ENCODE results near the gene SDR42E2.

SDR42E2 gene

DNA sequence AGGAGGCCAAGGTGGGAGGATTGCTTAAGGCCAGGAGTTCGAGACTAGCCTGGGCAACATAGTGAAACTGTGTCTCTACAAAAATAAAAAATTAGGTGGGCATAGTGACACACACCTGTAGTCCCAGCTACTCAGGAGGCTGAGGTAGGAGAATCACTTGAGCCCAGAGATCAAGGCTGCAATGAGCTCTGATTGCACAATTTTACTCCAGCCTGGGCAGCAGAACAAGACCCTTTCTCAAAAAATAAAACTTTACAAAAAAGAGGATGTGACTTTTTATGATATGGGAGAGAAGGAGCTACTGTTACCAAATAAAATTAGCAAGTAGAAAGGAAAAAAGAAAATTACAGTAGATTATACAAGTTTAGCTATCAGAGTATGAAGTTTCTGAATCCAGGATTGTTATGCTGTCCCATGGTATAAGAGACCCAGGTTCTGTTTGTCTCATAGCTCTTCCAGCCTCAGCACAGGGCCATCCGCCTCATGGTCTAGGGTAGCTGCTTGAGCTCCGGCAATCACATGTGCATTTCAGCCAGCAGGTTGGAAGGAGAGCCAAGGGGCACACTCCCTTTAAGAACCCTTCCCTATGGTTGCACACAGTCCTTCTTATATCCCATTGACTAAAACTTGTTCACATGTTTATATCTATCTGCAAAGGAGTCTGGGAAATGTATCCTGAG is 57.2 kb downstream of the SDR42E2 start:
- TF ChIP-seq, protein P1, sequence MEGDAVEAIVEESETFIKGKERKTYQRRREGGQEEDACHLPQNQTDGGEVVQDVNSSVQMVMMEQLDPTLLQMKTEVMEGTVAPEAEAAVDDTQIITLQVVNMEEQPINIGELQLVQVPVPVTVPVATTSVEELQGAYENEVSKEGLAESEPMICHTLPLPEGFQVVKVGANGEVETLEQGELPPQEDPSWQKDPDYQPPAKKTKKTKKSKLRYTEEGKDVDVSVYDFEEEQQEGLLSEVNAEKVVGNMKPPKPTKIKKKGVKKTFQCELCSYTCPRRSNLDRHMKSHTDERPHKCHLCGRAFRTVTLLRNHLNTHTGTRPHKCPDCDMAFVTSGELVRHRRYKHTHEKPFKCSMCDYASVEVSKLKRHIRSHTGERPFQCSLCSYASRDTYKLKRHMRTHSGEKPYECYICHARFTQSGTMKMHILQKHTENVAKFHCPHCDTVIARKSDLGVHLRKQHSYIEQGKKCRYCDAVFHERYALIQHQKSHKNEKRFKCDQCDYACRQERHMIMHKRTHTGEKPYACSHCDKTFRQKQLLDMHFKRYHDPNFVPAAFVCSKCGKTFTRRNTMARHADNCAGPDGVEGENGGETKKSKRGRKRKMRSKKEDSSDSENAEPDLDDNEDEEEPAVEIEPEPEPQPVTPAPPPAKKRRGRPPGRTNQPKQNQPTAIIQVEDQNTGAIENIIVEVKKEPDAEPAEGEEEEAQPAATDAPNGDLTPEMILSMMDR (IDR thresholded peaks at IDR 0.05; ENCODE audit: low read depth, low read length, missing control alignments) = no peak
- H3K4me3 ChIP-seq (replicated peaks; ENCODE audit: low read depth, low read length) = no peak overlapping the region
- DNase-seq (ENCODE audit: extremely low read depth, low read depth) = no peak

DNA sequence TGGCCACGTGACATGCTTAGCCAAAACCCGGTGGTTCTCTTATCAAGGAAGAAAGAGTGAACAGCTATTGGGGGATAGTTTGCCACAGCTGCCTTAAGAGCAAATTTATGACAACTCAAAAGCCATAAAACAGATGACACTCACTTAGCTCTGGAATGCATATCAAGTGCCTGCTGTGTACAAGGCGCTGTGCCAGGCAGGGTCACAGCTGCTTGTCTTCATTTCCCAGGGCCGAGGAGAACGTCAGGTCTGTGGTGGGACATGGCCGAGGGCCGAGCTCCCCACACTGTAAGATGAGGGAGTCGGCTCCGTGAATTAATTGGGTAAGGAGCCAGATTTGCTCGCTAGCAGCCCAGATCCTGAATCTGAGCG is 57.7 kb downstream of the SDR42E2 start:
- no peak overlapping the region for H3K4me3 ChIP-seq (replicated peaks; ENCODE audit: low read depth, low read length)
- DNase-seq (ENCODE audit: extremely low read depth, low read depth) = no peak
- TF ChIP-seq, protein P1 (IDR thresholded peaks at IDR 0.05; ENCODE audit: low read depth, low read length, missing control alignments) = no peak

DNA sequence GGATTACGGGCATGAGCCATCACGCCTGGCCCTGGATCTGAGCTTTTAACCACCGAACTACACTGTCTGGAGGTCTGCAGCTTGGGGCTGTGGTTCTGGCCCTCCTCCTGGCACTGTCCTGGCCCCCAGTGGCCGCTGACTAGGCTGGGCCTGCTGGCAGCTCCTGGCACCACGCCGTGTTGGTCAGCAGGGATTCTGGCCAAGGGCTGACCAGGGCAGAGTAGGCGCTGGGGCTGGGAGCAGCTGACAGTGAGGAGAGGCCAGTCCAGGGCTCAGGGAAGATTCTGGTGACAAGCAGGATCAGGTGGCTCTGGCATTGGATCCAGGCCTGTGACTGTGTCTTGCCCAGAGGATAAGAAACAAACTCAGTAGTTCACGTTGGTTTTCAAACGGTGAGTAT is 58.4 kb downstream of the SDR42E2 start:
- DNase-seq (ENCODE audit: extremely low read depth, low read depth) = no peak
- no peak overlapping the region for H3K4me3 ChIP-seq (replicated peaks; ENCODE audit: low read depth, low read length)
- TF ChIP-seq, protein P1 (IDR thresholded peaks at IDR 0.05; ENCODE audit: low read depth, low read length, missing control alignments) = no peak

DNA sequence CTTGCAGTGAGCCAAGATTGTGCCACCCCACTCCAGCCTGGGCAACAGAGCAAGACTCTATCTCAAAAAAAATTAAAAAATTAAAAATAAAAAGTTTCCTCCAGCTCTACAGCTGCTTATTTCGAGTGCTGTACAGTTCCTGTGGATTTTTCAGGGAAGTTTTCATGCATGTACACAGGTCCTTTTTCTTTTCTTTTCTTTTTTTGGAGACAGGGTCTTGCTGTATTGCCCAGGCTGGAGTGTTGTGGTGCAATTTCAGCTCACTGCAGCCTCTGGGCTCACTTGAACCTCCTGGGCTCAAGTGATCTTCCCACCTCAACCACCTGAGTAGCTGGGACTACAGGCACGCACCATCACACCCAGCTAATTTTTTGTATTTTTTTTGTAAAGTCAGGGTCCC is 59.7 kb downstream of the SDR42E2 start:
- no peak overlapping the region for H3K4me3 ChIP-seq (replicated peaks; ENCODE audit: low read depth, low read length)
- DNase-seq (ENCODE audit: extremely low read depth, low read depth) = no peak
- TF ChIP-seq, protein P1 (IDR thresholded peaks at IDR 0.05; ENCODE audit: low read depth, low read length, missing control alignments) = no peak

DNA sequence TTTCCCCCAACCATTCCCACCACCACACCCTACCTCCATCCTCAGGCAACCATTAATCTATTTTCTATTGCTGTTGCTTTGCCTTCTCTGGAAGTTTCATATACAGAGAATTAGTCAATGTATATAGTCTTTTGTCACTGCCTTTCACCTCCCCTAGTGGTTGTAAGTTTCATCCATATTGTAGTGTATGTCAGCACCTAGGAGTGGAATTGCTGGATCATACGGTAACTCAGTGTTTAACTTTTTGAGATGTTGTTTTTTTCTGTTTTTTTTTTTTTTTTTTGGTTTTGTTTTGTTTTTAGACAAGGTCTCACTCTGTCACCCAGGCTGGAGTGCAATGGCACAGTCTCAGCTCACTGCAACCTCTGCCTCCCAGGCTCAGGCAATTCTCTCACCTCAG is 60.7 kb downstream of the SDR42E2 start:
- no peak overlapping the region for H3K4me3 ChIP-seq (replicated peaks; ENCODE audit: low read depth, low read length)
- DNase-seq (ENCODE audit: extremely low read depth, low read depth) = no peak
- TF ChIP-seq, protein P1 (IDR thresholded peaks at IDR 0.05; ENCODE audit: low read depth, low read length, missing control alignments) = no peak

DNA sequence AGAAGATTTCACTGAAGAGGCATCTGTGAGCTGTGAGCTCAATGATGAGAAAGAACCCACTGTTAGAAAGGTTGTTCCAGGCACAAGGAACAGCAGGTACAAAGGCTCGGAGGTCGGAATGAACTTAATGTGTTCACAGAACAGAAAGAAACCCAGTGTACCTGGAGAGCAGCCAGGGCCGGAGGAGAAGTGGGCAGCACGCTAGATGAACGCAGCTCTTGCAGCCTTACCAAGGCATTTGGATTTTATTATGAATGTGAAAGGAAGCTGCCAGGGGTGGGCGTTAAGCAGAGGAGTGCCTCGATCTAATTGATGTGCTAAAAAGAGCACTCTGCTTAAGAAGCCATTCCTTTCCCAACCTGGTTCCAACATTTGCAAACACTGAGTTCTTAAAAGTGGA is 62.8 kb downstream of the SDR42E2 start:
- TF ChIP-seq, protein P1 (IDR thresholded peaks at IDR 0.05; ENCODE audit: low read depth, low read length, missing control alignments) = no peak
- DNase-seq (ENCODE audit: extremely low read depth, low read depth) = no peak
- H3K4me3 ChIP-seq (replicated peaks; ENCODE audit: low read depth, low read length) = no peak overlapping the region

DNA sequence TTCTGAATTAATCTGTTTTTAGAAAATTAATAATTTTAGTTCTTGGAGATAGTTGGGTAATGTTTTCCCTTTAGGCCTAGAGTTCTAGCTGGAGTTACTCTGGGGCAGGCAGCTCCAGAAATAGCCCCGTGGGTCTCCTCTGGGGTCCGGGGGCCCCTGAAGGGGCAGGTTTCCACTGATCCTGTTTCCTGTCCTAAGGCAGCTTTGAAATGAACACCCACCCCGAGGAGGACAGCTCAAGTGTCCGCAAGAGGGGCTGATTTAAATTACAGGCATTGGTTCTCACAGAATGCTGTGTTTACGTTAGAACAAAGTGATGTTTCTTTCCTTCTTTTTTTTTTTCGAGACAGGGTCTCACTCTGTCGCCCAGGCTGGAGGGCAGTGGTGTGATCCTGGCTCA is 67.6 kb downstream of the SDR42E2 start:
- DNase-seq (ENCODE audit: extremely low read depth, low read depth) = no peak
- TF ChIP-seq, protein P1 (IDR thresholded peaks at IDR 0.05; ENCODE audit: low read depth, low read length, missing control alignments) = no peak

More for the DNA sequence above, 67.6 kb downstream of the SDR42E2 start:
- no peak overlapping the region for H3K4me3 ChIP-seq (replicated peaks; ENCODE audit: low read depth, low read length)

All from HFF-Myc (cell line).